CMK (cell line): ENCODE data around the gene OSMR.

ENCODE experiments used
- DNase-seq: peaks from one replicate; pipeline ENCODE4 v3.0.0-alpha.2; 2010; ENCODE audit warnings: low read depth

Gene OSMR

DNA sequence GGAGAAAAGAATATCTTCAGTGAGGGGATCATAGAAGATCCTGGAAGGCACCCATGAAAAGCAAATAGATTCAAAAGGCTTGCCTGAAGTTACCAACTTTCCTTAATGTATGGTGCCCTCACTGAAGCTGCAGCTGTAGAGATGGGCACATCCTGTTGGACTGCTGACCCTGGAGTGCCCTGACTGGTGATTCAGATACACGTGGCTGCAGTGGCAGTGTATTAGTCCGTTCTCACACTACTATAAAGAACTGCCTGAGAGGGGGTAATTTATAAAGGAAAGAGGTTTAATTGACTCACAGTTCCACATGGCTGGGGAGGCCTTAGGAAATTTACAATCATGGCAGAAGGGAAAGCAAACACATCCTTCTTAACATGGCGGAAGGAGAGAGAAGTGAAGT lies 80.3 kb downstream of the OSMR start:
- no peak for DNase-seq

DNA sequence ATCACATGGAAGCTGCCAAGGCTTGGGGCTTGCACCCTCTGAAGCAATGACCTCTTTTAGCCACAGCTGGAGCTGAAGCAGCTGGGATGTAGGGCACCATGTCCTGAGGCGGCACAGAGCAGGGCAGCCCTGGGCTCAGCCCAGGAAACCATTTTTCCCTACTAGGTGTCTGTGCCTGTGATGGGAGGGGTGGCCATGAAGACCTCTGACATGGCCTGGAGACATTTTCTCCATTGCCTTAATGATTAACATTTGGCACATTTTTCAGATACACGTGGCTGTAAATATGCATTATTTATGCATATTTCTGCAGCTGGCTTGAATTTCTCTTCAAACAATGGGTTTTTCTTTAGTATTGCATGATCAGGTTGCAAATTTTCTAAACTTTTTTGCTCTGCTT lies 81.7 kb downstream of the OSMR start:
- DNase-seq, result no peak

DNA sequence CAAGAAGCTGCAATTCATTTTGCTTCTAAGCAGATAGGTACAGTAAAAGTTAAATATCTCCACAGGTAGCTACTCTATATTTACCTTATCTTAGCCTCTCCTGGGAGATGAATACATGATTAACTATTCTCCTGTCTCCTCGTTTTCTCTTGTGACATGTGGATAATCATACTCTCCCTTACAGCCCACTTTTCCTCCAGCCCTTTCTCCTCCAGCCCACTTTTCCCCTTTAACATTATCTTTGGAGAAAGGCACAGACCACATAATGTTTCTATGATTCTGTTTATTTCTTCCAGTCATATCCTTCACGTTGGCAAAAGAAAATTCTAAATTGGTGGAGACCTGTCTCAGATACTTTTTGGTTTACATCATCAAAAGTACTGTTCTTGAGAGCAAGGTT lies 84.0 kb downstream of the OSMR start:
- DNase-seq, result no peak

DNA sequence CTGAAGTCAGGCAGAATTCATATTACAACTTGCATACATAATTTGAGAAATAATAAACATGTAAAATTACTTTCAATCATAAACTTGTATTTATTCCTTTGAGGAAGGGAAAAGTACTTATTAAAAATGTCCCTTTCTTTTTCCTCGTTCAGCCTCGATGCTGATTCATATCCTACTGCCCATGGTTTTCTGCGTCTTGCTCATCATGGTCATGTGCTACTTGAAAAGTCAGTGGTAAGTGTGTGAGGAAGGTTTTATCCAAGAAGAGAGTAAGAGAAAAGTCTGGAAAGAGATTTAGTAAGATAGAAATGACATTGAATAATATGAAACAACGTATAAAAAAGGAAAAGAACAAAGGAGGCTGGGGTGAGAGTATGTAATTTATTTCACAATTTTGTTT lies 85.9 kb downstream of the OSMR start:
- no peak for DNase-seq

DNA sequence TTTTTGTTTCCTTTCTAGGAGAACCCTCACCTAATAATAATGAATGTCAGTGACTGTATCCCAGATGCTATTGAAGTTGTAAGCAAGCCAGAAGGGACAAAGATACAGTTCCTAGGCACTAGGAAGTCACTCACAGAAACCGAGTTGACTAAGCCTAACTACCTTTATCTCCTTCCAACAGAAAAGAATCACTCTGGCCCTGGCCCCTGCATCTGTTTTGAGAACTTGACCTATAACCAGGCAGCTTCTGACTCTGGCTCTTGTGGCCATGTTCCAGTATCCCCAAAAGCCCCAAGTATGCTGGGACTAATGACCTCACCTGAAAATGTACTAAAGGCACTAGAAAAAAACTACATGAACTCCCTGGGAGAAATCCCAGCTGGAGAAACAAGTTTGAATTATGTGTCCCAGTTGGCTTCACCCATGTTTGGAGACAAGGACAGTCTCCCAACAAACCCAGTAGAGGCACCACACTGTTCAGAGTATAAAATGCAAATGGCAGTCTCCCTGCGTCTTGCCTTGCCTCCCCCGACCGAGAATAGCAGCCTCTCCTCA lies 87.1 kb downstream of the OSMR start:
- no peak for DNase-seq

DNA sequence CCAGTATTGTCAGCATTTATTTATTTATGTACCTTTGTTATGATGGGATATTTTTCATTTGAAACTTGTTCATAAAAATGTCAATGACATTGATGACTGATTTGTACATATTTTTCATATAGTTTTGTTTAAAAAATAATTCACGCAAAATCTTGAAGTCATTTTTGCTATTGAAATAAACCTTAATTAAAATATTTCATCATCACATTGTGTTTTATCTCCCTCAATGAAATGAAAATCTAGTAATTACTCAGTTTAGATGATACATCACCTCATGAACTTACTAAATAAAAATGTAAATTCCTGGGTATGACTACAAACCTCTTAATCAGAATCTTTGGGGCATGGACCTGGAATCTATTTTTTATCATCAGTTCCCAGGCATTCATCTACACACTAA lies 89.6 kb downstream of the OSMR start:
- DNase-seq, result no peak

DNA sequence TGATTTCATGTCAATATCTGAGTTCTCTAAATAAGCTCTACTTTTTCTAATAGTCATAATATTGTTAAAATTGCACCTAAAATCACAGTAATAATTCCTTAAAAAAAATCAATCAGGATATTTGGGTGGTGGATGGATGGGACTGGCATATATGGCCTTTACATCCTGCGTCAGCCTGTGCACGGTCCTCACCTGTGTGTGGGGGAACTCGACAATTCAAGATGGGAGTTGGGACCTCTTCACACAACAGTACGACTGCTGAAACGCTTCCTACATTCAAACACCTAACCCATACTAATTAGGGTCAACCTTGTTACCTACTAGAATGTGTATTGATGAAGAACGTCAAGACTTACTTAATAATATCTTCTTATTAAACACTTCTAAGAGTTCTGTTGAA lies 90.5 kb downstream of the OSMR start:
- no peak for DNase-seq

DNA sequence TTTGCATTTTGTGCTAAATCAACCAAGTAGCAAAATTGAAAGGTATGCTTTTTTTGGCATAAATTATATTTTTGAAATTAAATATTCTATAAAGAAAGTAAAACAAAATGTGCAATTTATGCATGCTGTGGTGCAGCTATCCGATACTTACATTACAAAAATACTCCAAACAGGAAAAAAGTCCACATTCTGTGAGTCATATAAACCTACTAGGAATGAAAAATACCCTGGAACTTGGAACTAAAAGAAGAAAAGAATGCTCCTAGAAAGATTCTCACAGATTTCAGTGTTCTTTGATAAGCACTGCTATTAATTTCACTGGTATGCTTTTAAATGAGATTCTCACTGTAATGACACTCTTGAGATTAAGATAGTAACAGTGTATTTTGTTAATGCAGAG lies 92.6 kb downstream of the OSMR start:
- no peak for DNase-seq

DNA sequence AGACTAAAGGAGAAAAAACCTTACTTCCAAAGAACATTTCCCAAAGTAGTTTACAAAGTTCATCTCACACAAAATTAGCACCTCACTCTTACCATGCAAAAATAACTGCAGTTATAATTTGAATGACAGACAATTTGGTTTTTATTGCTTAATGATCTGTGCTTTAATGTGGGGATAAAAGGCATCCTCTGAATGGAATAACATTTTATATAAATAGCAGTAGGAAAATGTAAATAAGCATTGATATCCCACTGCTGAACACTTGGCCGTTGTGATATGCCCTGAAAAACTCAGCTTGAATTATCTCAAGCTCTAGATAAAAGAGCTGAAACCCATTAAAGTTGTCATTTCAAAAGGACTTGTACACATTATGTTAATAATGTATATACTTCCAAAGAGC lies 93.2 kb downstream of the OSMR start:
- no peak for DNase-seq

DNA sequence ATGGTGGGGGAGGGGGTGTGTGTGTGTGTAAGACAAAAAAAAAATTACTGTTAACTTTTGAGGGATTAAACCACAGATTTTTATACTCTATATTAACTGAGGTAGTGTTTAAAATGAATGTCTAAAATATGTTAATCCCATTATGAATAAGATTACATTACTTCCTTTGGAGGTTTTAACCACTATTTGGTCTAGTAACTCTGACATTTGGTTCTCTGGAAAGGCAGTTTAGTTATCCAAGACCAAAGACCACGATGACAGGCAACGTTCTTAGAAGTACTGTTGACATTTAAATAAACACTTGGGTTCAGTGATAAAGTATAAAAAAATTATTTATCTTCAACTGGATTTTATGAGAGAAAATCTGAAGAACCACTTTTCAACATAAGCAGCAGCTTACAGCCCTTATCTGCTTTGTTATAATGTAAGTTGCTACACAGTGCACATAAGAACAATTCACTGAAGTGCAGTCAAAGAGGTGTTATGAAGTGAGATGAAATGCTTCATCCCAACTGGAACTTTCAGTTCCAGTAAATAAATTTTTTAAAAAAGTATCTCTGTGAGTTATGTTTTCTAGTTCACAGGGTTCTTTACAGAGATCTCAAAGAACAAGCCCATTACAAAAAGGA lies 94.5 kb downstream of the OSMR start:
- DNase-seq, result no peak

DNA sequence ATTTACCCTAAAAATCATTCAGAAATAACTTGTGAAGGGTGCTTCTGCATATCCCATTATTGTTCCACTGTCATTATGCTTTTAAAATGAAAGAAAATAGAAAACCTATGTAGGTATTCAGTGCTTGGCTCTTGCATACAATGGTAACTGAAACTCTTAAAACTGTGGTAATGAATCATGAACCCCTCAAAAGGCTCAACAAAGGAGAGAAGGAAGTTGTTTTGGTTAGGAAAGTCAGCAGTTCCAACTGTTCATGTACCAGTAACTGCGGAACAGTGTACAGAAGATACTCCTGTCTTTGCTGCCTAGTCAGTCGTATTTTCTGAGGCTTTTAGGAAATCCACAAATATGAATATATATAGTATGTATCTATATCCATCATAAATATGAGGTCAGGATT lies 96.1 kb downstream of the OSMR start:
- DNase-seq, result no peak

DNA sequence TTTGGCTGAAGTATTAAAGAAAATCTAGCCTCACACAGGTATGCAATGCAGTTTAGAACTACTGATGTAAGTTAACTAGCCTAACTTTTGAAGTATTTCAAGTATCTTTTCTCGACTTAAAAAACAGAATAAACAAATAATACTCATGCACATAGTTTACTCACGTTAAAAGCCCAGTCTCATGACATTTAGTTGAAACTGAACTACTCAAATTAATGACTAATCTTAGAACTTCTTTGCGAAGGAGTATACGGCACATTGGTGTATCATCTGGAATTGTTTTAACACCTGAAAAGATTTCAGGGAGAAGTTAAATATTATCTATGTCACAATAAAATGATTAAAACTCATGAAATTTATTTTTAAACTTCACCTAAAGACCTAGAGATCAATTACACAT lies 98.5 kb downstream of the OSMR start:
- no peak for DNase-seq

DNA sequence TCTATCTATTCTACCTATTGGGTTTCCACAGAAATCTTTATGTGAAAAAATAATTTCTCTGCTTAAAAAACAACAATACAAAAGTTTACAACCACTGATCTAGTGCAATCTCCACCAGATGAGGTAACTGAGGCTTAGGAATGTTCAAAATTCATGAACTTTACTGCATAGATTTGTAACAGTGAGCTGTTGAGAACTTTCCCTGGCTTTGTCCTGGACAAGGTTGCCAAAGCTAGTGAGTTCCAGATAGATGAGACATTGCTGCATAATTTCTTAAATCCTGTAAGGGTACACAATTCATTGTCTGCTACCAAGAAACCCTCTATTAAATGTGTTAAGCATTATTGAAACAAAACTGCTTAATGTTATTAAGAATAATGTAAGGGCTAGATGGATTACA lies 102.7 kb downstream of the OSMR start:
- DNase-seq, result no peak

DNA sequence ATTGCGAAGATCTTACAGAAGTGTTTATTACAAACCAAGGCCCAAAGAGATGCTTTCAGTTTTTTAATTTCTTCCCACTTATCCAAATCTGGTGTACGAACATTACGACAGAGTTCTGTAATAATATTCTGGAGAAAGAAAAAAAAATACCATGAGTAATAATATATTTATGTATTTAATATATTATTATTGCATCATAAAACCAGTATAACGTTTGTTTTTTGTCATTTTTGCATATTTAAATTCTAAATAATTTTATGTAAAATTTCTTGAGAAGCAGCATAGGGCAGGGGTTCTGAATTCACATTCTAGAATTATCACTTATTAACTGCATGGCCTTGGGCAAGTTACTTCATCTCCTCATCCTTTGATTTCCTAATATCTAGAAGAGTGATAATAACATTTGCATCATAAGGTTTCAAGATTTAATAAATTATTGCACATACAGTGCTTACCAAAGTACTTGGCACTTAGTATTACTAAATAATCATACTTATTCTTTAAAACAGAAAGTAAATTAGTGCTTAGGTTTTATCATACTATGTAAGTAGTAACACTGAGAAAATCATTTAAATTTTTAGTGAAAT lies 107.7 kb downstream of the OSMR start:
- no peak for DNase-seq

DNA sequence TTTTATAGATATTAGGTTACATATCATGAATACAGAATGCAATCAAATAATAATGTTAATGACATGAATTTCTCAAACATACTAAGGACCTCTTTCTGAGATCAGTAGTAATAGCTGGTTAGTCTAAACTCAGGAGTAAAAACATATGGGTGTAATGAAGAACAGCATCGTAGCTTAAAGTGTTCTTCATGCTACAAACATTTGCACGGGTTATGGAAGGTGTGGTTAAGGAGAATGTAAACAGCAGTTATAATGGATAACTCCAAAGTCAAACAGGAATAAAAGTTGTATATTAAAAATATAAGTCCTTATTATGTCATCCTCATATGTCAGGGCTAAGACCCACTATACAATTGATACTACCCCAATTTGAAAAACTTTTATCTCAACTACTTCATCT lies 115.9 kb downstream of the OSMR start:
- DNase-seq, result no peak

DNA sequence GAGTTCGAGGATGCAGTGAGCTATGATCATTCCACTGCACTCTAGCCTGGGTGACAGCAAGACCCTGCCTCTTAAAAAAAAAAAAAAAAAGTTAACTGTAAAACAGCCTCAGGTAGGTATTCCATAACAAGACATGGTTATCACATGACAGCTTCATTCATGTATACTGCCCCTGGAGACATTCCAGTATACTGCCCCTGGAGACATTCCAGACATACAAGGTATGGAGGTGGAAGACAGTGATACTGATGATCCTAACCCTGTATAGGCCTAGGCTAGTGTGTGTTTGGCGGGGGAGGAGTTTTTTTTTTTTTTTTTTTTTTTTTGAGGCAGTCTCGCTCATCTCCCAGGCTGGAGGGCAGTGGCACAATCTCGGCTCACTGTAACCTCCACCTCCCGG lies 122.9 kb downstream of the OSMR start:
- no peak for DNase-seq

DNA sequence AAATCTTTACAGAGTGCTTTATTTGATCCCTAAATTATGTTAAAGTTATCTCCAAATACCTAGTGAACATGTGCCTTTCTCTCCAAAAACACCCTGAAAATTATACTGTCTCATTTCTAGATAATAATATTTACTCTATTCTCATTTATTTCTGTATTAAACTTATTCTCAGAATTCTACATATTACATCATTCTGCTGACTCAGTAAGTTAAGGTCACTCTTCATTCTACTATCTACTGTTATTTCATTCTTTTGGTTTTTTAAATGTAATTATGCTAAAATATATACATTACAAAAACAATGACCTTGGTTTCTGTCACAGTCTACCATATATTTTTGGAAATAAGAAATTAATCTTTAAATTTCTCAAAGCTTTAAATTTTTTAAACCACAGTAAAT lies 132.2 kb downstream of the OSMR start:
- DNase-seq, result no peak

DNA sequence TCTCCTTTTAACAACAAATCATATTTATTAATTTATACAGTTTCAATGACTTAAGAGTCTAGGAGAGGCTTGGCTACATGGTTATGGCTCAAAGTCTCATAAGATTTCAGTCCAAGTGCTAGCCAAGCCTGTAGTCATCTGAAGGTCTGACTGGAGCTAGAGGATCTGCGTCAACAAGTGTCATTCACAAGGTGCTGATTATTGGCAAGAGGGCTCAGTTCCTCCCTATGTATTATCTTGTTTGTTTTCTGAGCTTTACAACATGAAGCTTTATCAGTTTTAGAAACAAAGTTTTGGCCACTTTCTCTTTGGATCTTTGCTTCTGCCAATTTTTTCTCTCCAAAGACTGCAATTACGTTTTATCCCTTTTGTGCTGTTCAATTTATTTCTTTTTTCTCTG lies 133.7 kb downstream of the OSMR start:
- no peak for DNase-seq
